ENCODE data around the gene TNFRSF14.
"Not testable (repeated sequence)": the region's sequence is repeated elsewhere in the genome, so short reads cannot be mapped to it uniquely, and the experiment has no call there.

The TNFRSF14 gene

GRCh38 chr1:2564815-2565374 lies 8.7 kb downstream of the TNFRSF14 start:
- H3K4me1 ChIP-seq (ENCODE audit: control insufficient read depth, insufficient read depth, low read length) = no peaks in the 10 kb centered on the region
- peaks cover 11% of the 10 kb centered on the region for H3K27me3 ChIP-seq (replicated peaks; ENCODE audit: control insufficient read depth, insufficient read depth, low read length)
- no peaks in the 10 kb centered on the region for H3K36me3 ChIP-seq (ENCODE audit: control insufficient read depth, insufficient read depth, low read length, severe bottlenecking)
- DNase-seq (ENCODE audit: low read depth) = no peak
- H3K9me3 ChIP-seq (ENCODE audit: control insufficient read depth, low read length) = no peaks in the 10 kb centered on the region
- no peak overlapping the region for H3K4me3 ChIP-seq (ENCODE audit: low read length)
- H3K9ac ChIP-seq (ENCODE audit: low read length) = no peak overlapping the region

GRCh38 chr1:2566101-2567045 lies 10.2 kb downstream of the TNFRSF14 start:
- no peak overlapping the region for H3K9ac ChIP-seq (ENCODE audit: low read length)
- peaks cover 23% of the 10 kb centered on the region for H3K27me3 ChIP-seq (replicated peaks; ENCODE audit: control insufficient read depth, insufficient read depth, low read length)
- H3K9me3 ChIP-seq (ENCODE audit: control insufficient read depth, low read length) = no peaks in the 10 kb centered on the region
- no peaks in the 10 kb centered on the region for H3K4me1 ChIP-seq (ENCODE audit: control insufficient read depth, insufficient read depth, low read length)
- no peak for DNase-seq (ENCODE audit: low read depth)
- no peaks in the 10 kb centered on the region for H3K36me3 ChIP-seq (ENCODE audit: control insufficient read depth, insufficient read depth, low read length, severe bottlenecking)
- H3K4me3 ChIP-seq (ENCODE audit: low read length) = no peak overlapping the region

GRCh38 chr1:2567083-2567679 lies 11.0 kb downstream of the TNFRSF14 start:
- DNase-seq (ENCODE audit: low read depth) = no peak
- no peaks in the 10 kb centered on the region for H3K9me3 ChIP-seq (ENCODE audit: control insufficient read depth, low read length)
- no peaks in the 10 kb centered on the region for H3K36me3 ChIP-seq (ENCODE audit: control insufficient read depth, insufficient read depth, low read length, severe bottlenecking)
- no peak overlapping the region for H3K9ac ChIP-seq (ENCODE audit: low read length)
- no peak overlapping the region for H3K4me3 ChIP-seq (ENCODE audit: low read length)
- H3K27me3 ChIP-seq (replicated peaks; ENCODE audit: control insufficient read depth, insufficient read depth, low read length) = peaks cover 24% of the 10 kb centered on the region
- H3K4me1 ChIP-seq (ENCODE audit: control insufficient read depth, insufficient read depth, low read length) = no peaks in the 10 kb centered on the region

GRCh38 chr1:2568187-2568816 lies 12.1 kb downstream of the TNFRSF14 start:
- not testable (repeated sequence) for H3K9me3 ChIP-seq (ENCODE audit: control insufficient read depth, low read length); H3K9ac ChIP-seq (ENCODE audit: low read length); DNase-seq (ENCODE audit: low read depth); H3K4me3 ChIP-seq (ENCODE audit: low read length); H3K36me3 ChIP-seq (ENCODE audit: control insufficient read depth, insufficient read depth, low read length, severe bottlenecking); H3K4me1 ChIP-seq (ENCODE audit: control insufficient read depth, insufficient read depth, low read length)
- H3K27me3 ChIP-seq (replicated peaks; ENCODE audit: control insufficient read depth, insufficient read depth, low read length) = peaks cover 24% of the 10 kb centered on the region

GRCh38 chr1:2569060-2569459 lies 12.9 kb downstream of the TNFRSF14 start:
- H3K4me3 ChIP-seq (ENCODE audit: low read length) = no peak overlapping the region
- no peak for DNase-seq (ENCODE audit: low read depth)
- H3K36me3 ChIP-seq (ENCODE audit: control insufficient read depth, insufficient read depth, low read length, severe bottlenecking) = no peaks in the 10 kb centered on the region
- peaks cover 31% of the 10 kb centered on the region for H3K27me3 ChIP-seq (replicated peaks; ENCODE audit: control insufficient read depth, insufficient read depth, low read length)
- H3K9ac ChIP-seq (ENCODE audit: low read length) = no peak overlapping the region
- no peaks in the 10 kb centered on the region for H3K4me1 ChIP-seq (ENCODE audit: control insufficient read depth, insufficient read depth, low read length)
- H3K9me3 ChIP-seq (ENCODE audit: control insufficient read depth, low read length) = peaks cover 13% of the 10 kb centered on the region

- not testable (repeated sequence) for DNase-seq (ENCODE audit: low read depth); H3K4me3 ChIP-seq (ENCODE audit: low read length); H3K4me1 ChIP-seq (ENCODE audit: control insufficient read depth, insufficient read depth, low read length); H3K36me3 ChIP-seq (ENCODE audit: control insufficient read depth, insufficient read depth, low read length, severe bottlenecking); H3K9ac ChIP-seq (ENCODE audit: low read length)
- peaks cover 13% of the 10 kb centered on the region for H3K9me3 ChIP-seq (ENCODE audit: control insufficient read depth, low read length)
- H3K27me3 ChIP-seq (replicated peaks; ENCODE audit: control insufficient read depth, insufficient read depth, low read length) = peaks cover 32% of the 10 kb centered on the region
Observed at GRCh38 chr1:2569703-2570102, 13.5 kb downstream of the TNFRSF14 start.

GRCh38 chr1:2570332-2570731 lies 14.2 kb downstream of the TNFRSF14 start:
- Histone ChIP-seq H3K9ac (ENCODE audit: low read length) (no peak overlapping the region), H3K9me3 (ENCODE audit: control insufficient read depth, low read length) (peaks cover 13% of the 10 kb centered on the region), H3K36me3 (ENCODE audit: control insufficient read depth, insufficient read depth, low read length, severe bottlenecking) (no peaks in the 10 kb centered on the region), H3K4me1 (ENCODE audit: control insufficient read depth, insufficient read depth, low read length) (no peaks in the 10 kb centered on the region), H3K27me3 (replicated peaks; ENCODE audit: control insufficient read depth, insufficient read depth, low read length) (peaks cover 28% of the 10 kb centered on the region), H3K4me3 (ENCODE audit: low read length) (no peak overlapping the region)
- DNase-seq (ENCODE audit: low read depth) = no peak

- H3K9ac ChIP-seq (ENCODE audit: low read length) = no peak overlapping the region
Observed at GRCh38 chr1:2571348-2571747, 15.2 kb downstream of the TNFRSF14 start.

GRCh38 chr1:2573250-2573920 lies 17.2 kb downstream of the TNFRSF14 start:
- no peaks in the 10 kb centered on the region for H3K36me3 ChIP-seq (ENCODE audit: control insufficient read depth, insufficient read depth, low read length, severe bottlenecking)
- H3K4me3 ChIP-seq (ENCODE audit: low read length) = no peak overlapping the region
- H3K4me1 ChIP-seq (ENCODE audit: control insufficient read depth, insufficient read depth, low read length) = no peaks in the 10 kb centered on the region
- no peak for DNase-seq (ENCODE audit: low read depth)
- H3K9me3 ChIP-seq (ENCODE audit: control insufficient read depth, low read length) = peaks cover 13% of the 10 kb centered on the region
- H3K27me3 ChIP-seq (replicated peaks; ENCODE audit: control insufficient read depth, insufficient read depth, low read length) = peaks cover 22% of the 10 kb centered on the region
- no peak overlapping the region for H3K9ac ChIP-seq (ENCODE audit: low read length)

More at GRCh38 chr1:2571348-2571747, 15.2 kb downstream of the TNFRSF14 start:
- DNase-seq (ENCODE audit: low read depth) = no peak
- Histone ChIP-seq H3K4me3 (ENCODE audit: low read length) (no peak overlapping the region), H3K4me1 (ENCODE audit: control insufficient read depth, insufficient read depth, low read length) (no peaks in the 10 kb centered on the region), H3K36me3 (ENCODE audit: control insufficient read depth, insufficient read depth, low read length, severe bottlenecking) (no peaks in the 10 kb centered on the region), H3K9me3 (ENCODE audit: control insufficient read depth, low read length) (peaks cover 13% of the 10 kb centered on the region), H3K27me3 (replicated peaks; ENCODE audit: control insufficient read depth, insufficient read depth, low read length) (peaks cover 28% of the 10 kb centered on the region)

- Histone ChIP-seq H3K27me3 (replicated peaks; ENCODE audit: control insufficient read depth, insufficient read depth, low read length) (peaks cover 22% of the 10 kb centered on the region), H3K4me3 (ENCODE audit: low read length) (no peak overlapping the region), H3K9ac (ENCODE audit: low read length) (no peak overlapping the region), H3K36me3 (ENCODE audit: control insufficient read depth, insufficient read depth, low read length, severe bottlenecking) (no peaks in the 10 kb centered on the region), H3K9me3 (ENCODE audit: control insufficient read depth, low read length) (peaks cover 13% of the 10 kb centered on the region), H3K4me1 (ENCODE audit: control insufficient read depth, insufficient read depth, low read length) (no peaks in the 10 kb centered on the region)
- no peak for DNase-seq (ENCODE audit: low read depth)
Observed at GRCh38 chr1:2574350-2574749, 18.2 kb downstream of the TNFRSF14 start.

All from adipocyte (in vitro differentiated cells).